IMR-90 (cell line): Measurements from ENCODE around the gene GMEB1. TPM values are rescaled to one million over a fixed set of nuclear protein-coding genes. Genes with fewer than 3 reads are reported as not detected.
A peak's percentile ranks its signal among the peaks of the same experiment; 100 is the strongest.

Experiments used
- ATAC-seq: fragments of 200-7000 bp; cut with Tn5 transposase; 2 replicates; pipeline ENCODE4 v1.9.1; 2020; ENCODE audit warnings: low read depth, mild to moderate bottlenecking, moderate library complexity
- BruUV-seq: library from RNA; stranded (reverse); fragments of 400-500 nt; replicated peaks from 2 replicates; lab custom pipeline; 2021; lab: Mats Ljungman, UMichigan
- CTCF ChIA-PET: fragments of 300-600 bp; formaldehyde crosslinking; extraction: SDS; loops from one replicate; lab custom pipeline; 2021; ENCODE audit warnings: antibody characterized with exemption; lab: Yijun Ruan, JAX
- POLR2A ChIA-PET: fragments of 300-600 bp; sonication (Branson Sonifier 250); formaldehyde crosslinking; loops from one replicate; lab custom pipeline; 2022; ENCODE audit warnings: antibody characterized with exemption; ENCODE audit not compliant: unreplicated experiment; lab: Charles Lee
- DNase-seq: peaks from one replicate; pipeline ENCODE4 v3.0.0; 2013
- H2AFZ ChIP-seq: replicated peaks from 2 replicates; pipeline ENCODE3; 2013; ENCODE audit warnings: low read length, mild to moderate bottlenecking; ENCODE audit not compliant: poor library complexity
- H2AK5ac ChIP-seq: 2 replicates; pipeline ENCODE4 v1.6.1; 2013; ENCODE audit warnings: low read depth, low read length, inconsistent platforms
- H2AK9ac ChIP-seq: replicated peaks from 2 replicates; pipeline ENCODE3; 2013; ENCODE audit warnings: mild to moderate bottlenecking, low read depth, low read length, moderate library complexity; ENCODE audit not compliant: poor library complexity
- H2BK120ac ChIP-seq: 2 replicates; pipeline ENCODE4 v1.6.1; 2013; ENCODE audit warnings: low read depth, low read length, inconsistent platforms
- H2BK15ac ChIP-seq: 3 replicates; pipeline ENCODE4 v1.6.1; 2013; ENCODE audit warnings: low read depth, low read length, inconsistent platforms
- H2BK20ac ChIP-seq: 2 replicates; pipeline ENCODE4 v1.6.1; 2013; ENCODE audit warnings: low read depth, mild to moderate bottlenecking, inconsistent platforms, low read length, moderate library complexity
- H2BK5ac ChIP-seq: 2 replicates; pipeline ENCODE4 v1.6.1; 2013; ENCODE audit warnings: mild to moderate bottlenecking, low read depth, low read length, inconsistent platforms; ENCODE audit not compliant: poor library complexity, severe bottlenecking
- H3K14ac ChIP-seq: replicated peaks from 2 replicates; pipeline ENCODE4 v1.6.1; 2013; ENCODE audit warnings: low read depth, low read length, inconsistent platforms
- H3K18ac ChIP-seq: 2 replicates; pipeline ENCODE4 v1.6.1; 2013; ENCODE audit warnings: low read depth, low read length, control low read depth
- H3K23ac ChIP-seq: 2 replicates; pipeline ENCODE4 v1.6.1; 2013; ENCODE audit warnings: low read depth, low read length, inconsistent platforms
- H3K27ac ChIP-seq: 2 replicates; pipeline ENCODE4 v1.5.1; 2013; ENCODE audit warnings: mild to moderate bottlenecking, control low read depth, low read length; ENCODE audit not compliant: insufficient read depth
- H3K27me3 ChIP-seq: 2 replicates; pipeline ENCODE4 v1.6.1; 2013; ENCODE audit warnings: low read length; ENCODE audit not compliant: control insufficient read depth, insufficient read depth
- H3K36me3 ChIP-seq: 2 replicates; pipeline ENCODE4 v1.6.1; 2013; ENCODE audit warnings: low read length, mixed read lengths; ENCODE audit not compliant: control insufficient read depth, insufficient read depth
- H3K4ac ChIP-seq: 2 replicates; pipeline ENCODE4 v1.6.1; 2013; ENCODE audit warnings: low read depth, low read length, inconsistent platforms
- H3K4me1 ChIP-seq: 2 replicates; pipeline ENCODE4 v1.6.1; 2013; ENCODE audit warnings: low read length, mixed read lengths; ENCODE audit not compliant: control insufficient read depth, insufficient read depth
- H3K4me2 ChIP-seq: 2 replicates; pipeline ENCODE4 v1.6.1; 2013; ENCODE audit warnings: low read depth, mild to moderate bottlenecking, control low read depth, low read length, moderate library complexity
- H3K4me3 ChIP-seq: 2 replicates; pipeline ENCODE4 v1.5.1; 2013; ENCODE audit warnings: low read depth, mild to moderate bottlenecking, control low read depth, low read length, moderate library complexity; ENCODE audit not compliant: insufficient read depth
- H3K56ac ChIP-seq: 2 replicates; pipeline ENCODE4 v1.6.1; 2013; ENCODE audit warnings: low read length, inconsistent platforms; ENCODE audit not compliant: insufficient read depth; ENCODE audit errors: extremely low read depth
- H3K79me1 ChIP-seq, 2 experiments: 2 replicates each; pipeline ENCODE4 v1.6.1; 2013; ENCODE audit warnings: low read length in 2 of 2, inconsistent platforms in 1 of 2, low read depth in 1 of 2
- H3K9ac ChIP-seq: 2 replicates; pipeline ENCODE4 v1.6.1; 2013; ENCODE audit warnings: low read depth, low read length, control low read depth
- H3K9me1 ChIP-seq: 2 replicates; pipeline ENCODE4 v1.6.1; 2013; ENCODE audit warnings: low read length, inconsistent platforms; ENCODE audit not compliant: insufficient read depth
- H3K9me3 ChIP-seq: 2 replicates; pipeline ENCODE4 v1.6.1; 2013; ENCODE audit warnings: low read length; ENCODE audit not compliant: control insufficient read depth, insufficient read depth
- H4K20me1 ChIP-seq: 2 replicates; pipeline ENCODE4 v1.6.1; 2013; ENCODE audit warnings: low read length, inconsistent platforms; ENCODE audit not compliant: insufficient read depth
- H4K5ac ChIP-seq: 2 replicates; pipeline ENCODE4 v1.6.1; 2013; ENCODE audit warnings: mild to moderate bottlenecking, low read depth, low read length, control low read depth
- H4K8ac ChIP-seq, 2 experiments: 2 replicates each; pipeline ENCODE4 v1.6.1; 2013; ENCODE audit warnings: low read depth in 2 of 2, low read length in 2 of 2, control low read depth in 1 of 2, inconsistent platforms in 1 of 2
- H4K91ac ChIP-seq: 2 replicates; pipeline ENCODE4 v1.6.1; 2013; ENCODE audit warnings: low read depth, low read length, inconsistent platforms; ENCODE audit not compliant: insufficient read depth
- BHLHE40 ChIP-seq: fragments of 150-350 bp; IDR thresholded peaks from 2 replicates; pipeline ENCODE4 v1.6.1; 2016; ENCODE audit warnings: mild to moderate bottlenecking, low read depth, low read length
- CEBPB ChIP-seq: IDR thresholded peaks from 2 replicates; pipeline ENCODE4 v1.6.1; 2012; ENCODE audit warnings: low read depth, low read length, improper control_type of control experiment
- CTCF ChIP-seq: conservative IDR thresholded peaks from 2 replicates; pipeline ENCODE4 v1.5.1; 2012; ENCODE audit warnings: mild to moderate bottlenecking, low read depth, low read length, improper control_type of control experiment
- ELK1 ChIP-seq: fragments of 150-350 bp; IDR thresholded peaks from 2 replicates; pipeline ENCODE4 v1.6.1; 2016; ENCODE audit warnings: low read depth, mild to moderate bottlenecking, low read length, moderate library complexity, borderline replicate concordance
- FOS ChIP-seq: fragments of 150-350 bp; IDR thresholded peaks from 2 replicates; pipeline ENCODE4 v1.6.1; 2016; ENCODE audit warnings: low read depth, low read length
- MAFK ChIP-seq: IDR thresholded peaks from 2 replicates; pipeline ENCODE4 v1.6.1; 2012; ENCODE audit warnings: low read depth, low read length, improper control_type of control experiment
- MXI1 ChIP-seq: IDR thresholded peaks from 2 replicates; pipeline ENCODE4 v1.6.1; 2012; ENCODE audit warnings: low read depth, mild to moderate bottlenecking, low read length, moderate library complexity, borderline replicate concordance
- NFE2L2 ChIP-seq: fragments of 150-350 bp; IDR thresholded peaks from 2 replicates; pipeline ENCODE4 v1.6.1; 2016; ENCODE audit warnings: low read depth, mild to moderate bottlenecking, low read length
- POLR2A ChIP-seq: IDR thresholded peaks from 2 replicates; pipeline ENCODE4 v1.6.1; 2012; ENCODE audit warnings: mild to moderate bottlenecking, low read depth, low read length
- RAD21 ChIP-seq: IDR thresholded peaks from 2 replicates; pipeline ENCODE4 v1.6.1; 2012; ENCODE audit warnings: low read length, improper control_type of control experiment
- RCOR1 ChIP-seq: IDR thresholded peaks from 2 replicates; pipeline ENCODE4 v1.6.1; 2012; ENCODE audit warnings: mild to moderate bottlenecking, low read length, improper control_type of control experiment; ENCODE audit not compliant: insufficient replicate concordance
- RFX5 ChIP-seq: IDR thresholded peaks from 2 replicates; pipeline ENCODE4 v1.8.0; 2012; ENCODE audit warnings: low read depth, mild to moderate bottlenecking, low read length, moderate library complexity
- USF2 ChIP-seq: fragments of 150-350 bp; IDR thresholded peaks from 2 replicates; pipeline ENCODE4 v1.6.1; 2017; ENCODE audit warnings: mild to moderate bottlenecking, antibody characterized with exemption, low read length, low read depth
- WGBS, 2 experiments: methylation state at CpG; one replicate each; pipeline versions ENCODE4 v1.1.5 to v1.1.7; 2013; ENCODE audit warnings: missing lambda C conversion rate in 2 of 2; ENCODE audit not compliant: insufficient read length in 1 of 2; ENCODE audit errors: extremely low coverage in 2 of 2; 5-methylcytosine and 5-hydroxymethylcytosine counted together
- dilution Hi-C: fragments of 300-500 bp; cut with HindIII; formaldehyde crosslinking; loops from one replicate; pipeline ENCODE4 v1.14.3; 2018; ENCODE audit warnings: low sequenced_read_pairs; ENCODE audit not compliant: unreplicated experiment
- in situ Hi-C: fragments of 300-500 bp; cut with MboI; formaldehyde crosslinking; loops from 3 replicates; pipeline ENCODE4 v1.14.3; 2019; ENCODE audit warnings: low sequenced_read_pairs, inconsistent platforms, mixed read lengths
- intact Hi-C: fragments of 100-400 bp; cut with micrococcal nuclease; formaldehyde crosslinking; loops from 2 replicates; pipeline ENCODE4 v1.10.0; 2022
- polyA plus RNA-seq, 3 experiments: library from polyadenylated mRNA; depleted of rRNA; stranded (reverse); fragments of >200 nt; gene quantifications; 2 replicates each; pipeline ENCODE4 v1.2.3, GENCODE V29; 2012; ENCODE audit warnings: low replicate concordance in 1 of 3
- total RNA-seq: library from RNA; depleted of rRNA; stranded (reverse); fragments of >200 nt; gene quantifications from 2 replicates; pipeline ENCODE4 v1.2.3, GENCODE V29; 2012

GMEB1 gene
- total and polyA plus RNA-seq, 2 of the 4 experiments (the other 2 are of a cell fraction) = 7.1 to 7.9 TPM

GRCh38 chr1:28736450-28737306 lies 68.1 kb downstream of the GMEB1 start, which contains the start of gene YTHDF2:
TSS of gene YTHDF2 (plus strand) at chr1:28736940. CDS start at chr1:28737121, 181 bp downstream.
- dilution Hi-C loops = no loop called here
- BruUV-seq = no TSS peak
- H4K91ac ChIP-seq = peak within 1 kb of the TSS; percentile 94
- peak within 1 kb of the TSS; percentile 58 for H2BK20ac ChIP-seq
- H3K9ac ChIP-seq = peak within 1 kb of the TSS; percentile 99
- peak within 1 kb of the TSS; percentile 80 for H3K18ac ChIP-seq
- peak within 1 kb of the TSS; percentile 98 for H4K5ac ChIP-seq
- H4K8ac ChIP-seq = peak within 1 kb of the TSS; percentile 99
- peak within 1 kb of the TSS; percentile 95 for H3K4me2 ChIP-seq
- peak within 1 kb of the TSS; percentile 92 for H3K27ac ChIP-seq
- ChIA-PET CTCF (interaction anchor here (0.5 to 1.9 kb wide), 11 partner anchors 10 to 443 kb away, joined by 3 to 10 read pairs (median 4); no protein-coding TSS in a partner anchor), POLR2A (interaction anchor here (0.5 to 1.2 kb wide), 6 partner anchors 9 to 444 kb away, joined by 3 to 22 read pairs (median 4); partner anchors contain the start of gene RNU11)
- H2AK5ac ChIP-seq = peak within 1 kb of the TSS; percentile 86
- intact Hi-C loops = loop anchor here (1.0 to 5.0 kb wide), 4 partner anchors 14 to 141 kb away; partner anchors contain the start of genes GMEB1 and RNU11
- H3K36me3 ChIP-seq = peaks cover 14% of the 10 kb centered on the region
- peak within 1 kb of the TSS; percentile 97 for H2AFZ ChIP-seq
- peaks cover 2% of the 10 kb centered on the region; the same call in 1 of the 2 replicates for H3K4me1 ChIP-seq
- H3K23ac ChIP-seq = peak within 1 kb of the TSS; percentile 95
- peak within 1 kb of the TSS; percentile 92 for H3K14ac ChIP-seq
- H4K20me1 ChIP-seq = peaks cover 40% of the 10 kb centered on the region
- in situ Hi-C loops = no loop called here
- H3K27me3 ChIP-seq = no peaks in the 10 kb centered on the region
- H3K9me1 ChIP-seq = peaks cover 3% of the 10 kb centered on the region; the same call in 1 of the 2 replicates
- peak within 1 kb of the TSS; percentile 94 for H2AK9ac ChIP-seq
- H3K9me3 ChIP-seq = no peaks in the 10 kb centered on the region
- H3K79me1 ChIP-seq = peaks cover 11 to 33% of the 10 kb centered on the region in 2 experiments; a peak in 3 of 4 replicates
- peak within 1 kb of the TSS; percentile 81 for H2BK120ac ChIP-seq
- peak within 1 kb of the TSS; percentile 60 for H3K56ac ChIP-seq
- ATAC-seq = peak; percentile 95
- H2BK5ac ChIP-seq = peak within 1 kb of the TSS; percentile 77
- H3K4me3 ChIP-seq = peak within 1 kb of the TSS; percentile 93
- H2BK15ac ChIP-seq = peak within 1 kb of the TSS; percentile 99
- DNase-seq = peak; percentile 96
- H3K4ac ChIP-seq = peak within 1 kb of the TSS; percentile 89
- WGBS, 2 experiments = 0% methylated on average over 60 of the region's 92 CpGs; no CpG with 5 or more reads in 1 of the 2 experiments
- no peak for TF ChIP-seq BHLHE40
- no peak for TF ChIP-seq RFX5
- TF ChIP-seq RAD21 = peak; percentile 53
- TF ChIP-seq MAFK = no peak
- no peak for TF ChIP-seq USF2
- peak; percentile 87 for TF ChIP-seq POLR2A
- TF ChIP-seq CEBPB = no peak
- peak; percentile 80; the same call in 1 of the 2 replicates for TF ChIP-seq MXI1
- no peak for TF ChIP-seq FOS
- TF ChIP-seq NFE2L2 = no peak
- no peak for TF ChIP-seq RCOR1
- TF ChIP-seq ELK1 = no peak
- TF ChIP-seq CTCF = peak; percentile 95
